Activated T-cell treated with anti-CD3 and anti-CD28 coated beads, Interleukin-2, amount 50 U/mL, for 24 hours (primary cell): ENCODE measurements around the gene SMARCD2.
A peak's percentile ranks its signal among the peaks of the same experiment; 100 is the strongest.
"Not testable (repeated sequence)": the region's sequence is repeated elsewhere in the genome, so short reads cannot be mapped to it uniquely, and the experiment has no call there.

ENCODE experiments used
- DNase-seq: peaks from one replicate; pipeline ENCODE4 v3.0.0-alpha.2; 2020
- H3K27ac Mint-ChIP-seq: 2 replicates; pipeline ENCODE4 v1.8.0; 2020; ENCODE audit warnings: mild to moderate bottlenecking, mixed read lengths
- H3K27me3 Mint-ChIP-seq: 2 replicates; pipeline ENCODE4 v1.8.0; 2020; ENCODE audit warnings: mixed read lengths
- H3K36me3 Mint-ChIP-seq: 2 replicates; pipeline ENCODE4 v1.8.0; 2020; ENCODE audit warnings: low read depth, mixed read lengths
- H3K4me1 Mint-ChIP-seq: 2 replicates; pipeline ENCODE4 v1.8.0; 2020; ENCODE audit warnings: low read depth, mixed read lengths
- H3K4me3 Mint-ChIP-seq: 2 replicates; pipeline ENCODE4 v1.8.0; 2020; ENCODE audit warnings: mild to moderate bottlenecking, moderate library complexity, mixed read lengths
- H3K9me3 Mint-ChIP-seq: 2 replicates; pipeline ENCODE4 v1.8.0; 2020; ENCODE audit warnings: mixed read lengths

Gene SMARCD2

GRCh38 chr17:63869491-63870291 is 27.2 kb upstream of the SMARCD2 start:
- H3K4me3 Mint-ChIP-seq, H3K27me3 Mint-ChIP-seq, H3K36me3 Mint-ChIP-seq, H3K27ac Mint-ChIP-seq, H3K9me3 Mint-ChIP-seq, DNase-seq, H3K4me1 Mint-ChIP-seq: not testable (repeated sequence)

- DNase-seq, H3K9me3 Mint-ChIP-seq, H3K4me3 Mint-ChIP-seq, H3K27ac Mint-ChIP-seq, H3K27me3 Mint-ChIP-seq, H3K36me3 Mint-ChIP-seq, H3K4me1 Mint-ChIP-seq: not testable (repeated sequence)
Measured at GRCh38 chr17:63866625-63867024, 24.1 kb upstream of the SMARCD2 start.

- Mint-ChIP-seq H3K27me3 (no peaks in the 10 kb centered on the region), H3K9me3 (no peaks in the 10 kb centered on the region)
Measured at GRCh38 chr17:63859257-63859656, 16.8 kb upstream of the SMARCD2 start.

GRCh38 chr17:63856425-63856824 is 13.9 kb upstream of the SMARCD2 start:
- not testable (repeated sequence) for H3K36me3 Mint-ChIP-seq, H3K4me1 Mint-ChIP-seq, DNase-seq, H3K27me3 Mint-ChIP-seq, H3K9me3 Mint-ChIP-seq, H3K4me3 Mint-ChIP-seq, H3K27ac Mint-ChIP-seq

More at GRCh38 chr17:63859257-63859656, 16.8 kb upstream of the SMARCD2 start:
- H3K4me1 Mint-ChIP-seq, result no peaks in the 10 kb centered on the region
- H3K36me3 Mint-ChIP-seq, result no peaks in the 10 kb centered on the region
- DNase-seq, result no peak
- H3K27ac Mint-ChIP-seq, result no peak overlapping the region
- no peak overlapping the region for H3K4me3 Mint-ChIP-seq

- H3K9me3 Mint-ChIP-seq, result no peaks in the 10 kb centered on the region
- DNase-seq, result no peak
- H3K27me3 Mint-ChIP-seq, result no peaks in the 10 kb centered on the region
- no peaks in the 10 kb centered on the region for H3K4me1 Mint-ChIP-seq
- H3K4me3 Mint-ChIP-seq, result no peak overlapping the region
- H3K27ac Mint-ChIP-seq, result no peak overlapping the region
- H3K36me3 Mint-ChIP-seq, result no peaks in the 10 kb centered on the region
Measured at GRCh38 chr17:63855185-63855584, 12.7 kb upstream of the SMARCD2 start.

- H3K4me3 Mint-ChIP-seq, result no peak overlapping the region
- H3K36me3 Mint-ChIP-seq, result no peaks in the 10 kb centered on the region
- H3K4me1 Mint-ChIP-seq, result peaks cover under 1% of the 10 kb centered on the region
- H3K27me3 Mint-ChIP-seq, result no peaks in the 10 kb centered on the region
- DNase-seq, result no peak
- H3K9me3 Mint-ChIP-seq, result no peaks in the 10 kb centered on the region
- no peak overlapping the region for H3K27ac Mint-ChIP-seq
Measured at GRCh38 chr17:63854709-63855108, 12.2 kb upstream of the SMARCD2 start.

- H3K27me3 Mint-ChIP-seq, result no peaks in the 10 kb centered on the region
- H3K4me1 Mint-ChIP-seq, result peaks cover 12% of the 10 kb centered on the region
- no peak overlapping the region for H3K27ac Mint-ChIP-seq
- peaks cover 4% of the 10 kb centered on the region for H3K9me3 Mint-ChIP-seq
- H3K36me3 Mint-ChIP-seq, result no peaks in the 10 kb centered on the region
- DNase-seq, result no peak
- H3K4me3 Mint-ChIP-seq, result no peak overlapping the region
Measured at GRCh38 chr17:63853260-63853659, 10.8 kb upstream of the SMARCD2 start.

GRCh38 chr17:63850401-63850800 is 7.9 kb upstream of the SMARCD2 start:
- Mint-ChIP-seq H3K36me3 (no peaks in the 10 kb centered on the region), H3K27me3 (no peaks in the 10 kb centered on the region), H3K4me1 (peaks cover 20% of the 10 kb centered on the region), H3K4me3 (no peak overlapping the region), H3K27ac (no peak overlapping the region), H3K9me3 (peaks cover 8% of the 10 kb centered on the region)
- no peak for DNase-seq

GRCh38 chr17:63848834-63849689 is 6.6 kb upstream of the SMARCD2 start:
- Mint-ChIP-seq H3K27ac (peak overlapping the region; percentile 96), H3K9me3 (peaks cover 8% of the 10 kb centered on the region), H3K36me3 (no peaks in the 10 kb centered on the region), H3K27me3 (no peaks in the 10 kb centered on the region), H3K4me3 (peak overlapping the region; percentile 68), H3K4me1 (peaks cover 23% of the 10 kb centered on the region)
- DNase-seq, result peak; percentile 98

GRCh38 chr17:63847525-63848249 is 5.2 kb upstream of the SMARCD2 start:
- H3K36me3 Mint-ChIP-seq, result peaks cover 2% of the 10 kb centered on the region
- H3K27me3 Mint-ChIP-seq, result no peaks in the 10 kb centered on the region
- peaks cover 8% of the 10 kb centered on the region for H3K9me3 Mint-ChIP-seq
- no peak overlapping the region for H3K4me3 Mint-ChIP-seq
- DNase-seq, result no peak
- peak overlapping the region; percentile 42 for H3K27ac Mint-ChIP-seq
- peaks cover 28% of the 10 kb centered on the region for H3K4me1 Mint-ChIP-seq

GRCh38 chr17:63845509-63845908 is 3.0 kb upstream of the SMARCD2 start:
- Mint-ChIP-seq H3K27ac (no peak overlapping the region), H3K4me3 (no peak overlapping the region), H3K27me3 (no peaks in the 10 kb centered on the region)

GRCh38 chr17:63843910-63844677 is 1.6 kb upstream of the SMARCD2 start:
- peak overlapping the region; percentile 95 for H3K27ac Mint-ChIP-seq
- peaks cover 44% of the 10 kb centered on the region for H3K4me1 Mint-ChIP-seq
- no peaks in the 10 kb centered on the region for H3K27me3 Mint-ChIP-seq
- peaks cover 22% of the 10 kb centered on the region for H3K36me3 Mint-ChIP-seq
- peaks cover 7% of the 10 kb centered on the region for H3K9me3 Mint-ChIP-seq
- DNase-seq, result no peak
- H3K4me3 Mint-ChIP-seq, result peak overlapping the region; percentile 88

More at GRCh38 chr17:63845509-63845908, 3.0 kb upstream of the SMARCD2 start:
- peaks cover 19% of the 10 kb centered on the region for H3K36me3 Mint-ChIP-seq
- peaks cover 37% of the 10 kb centered on the region for H3K4me1 Mint-ChIP-seq
- no peak for DNase-seq
- H3K9me3 Mint-ChIP-seq, result peaks cover 8% of the 10 kb centered on the region

- H3K27me3 Mint-ChIP-seq, H3K9me3 Mint-ChIP-seq, DNase-seq: not testable (repeated sequence)
- Mint-ChIP-seq H3K27ac (peak overlapping the region; percentile 95), H3K4me3 (peak overlapping the region; percentile 88), H3K4me1 (peaks cover 44% of the 10 kb centered on the region), H3K36me3 (peaks cover 22% of the 10 kb centered on the region)
Measured at GRCh38 chr17:63843387-63843888, 953 bp upstream of the SMARCD2 start.

- H3K4me1 Mint-ChIP-seq, result peaks cover 42% of the 10 kb centered on the region
- peaks cover 25% of the 10 kb centered on the region for H3K36me3 Mint-ChIP-seq
- DNase-seq, result no peak
- no peaks in the 10 kb centered on the region for H3K27me3 Mint-ChIP-seq
- H3K9me3 Mint-ChIP-seq, result no peaks in the 10 kb centered on the region
- peak overlapping the region; percentile 95 for H3K27ac Mint-ChIP-seq
- peak overlapping the region; percentile 97 for H3K4me3 Mint-ChIP-seq
Measured at GRCh38 chr17:63842173-63842539, 329 bp downstream of the SMARCD2 start.
